Neural progenitor cell (in vitro differentiated cells): ENCODE measurements around the gene C4BPA. TPM values are rescaled to one million over a fixed set of nuclear protein-coding genes. Genes with fewer than 3 reads are reported as not detected.

ENCODE experiments used
- DNase-seq: peaks from one replicate; pipeline ENCODE4 v3.0.0-alpha.2; 2016; ENCODE audit warnings: low spot score
- H2AFZ ChIP-seq: fragments of 200-600 bp; sonication (generic); replicated peaks from 2 replicates; pipeline ENCODE4 v1.6.1; 2016; ENCODE audit warnings: antibody characterized with exemption
- H3F3A ChIP-seq: fragments of 200-600 bp; sonication (generic); 2 replicates; pipeline ENCODE4 v1.6.1; 2016; ENCODE audit warnings: antibody characterized with exemption, low read depth
- H3K27ac ChIP-seq: fragments of 200-600 bp; sonication (generic); 2 replicates; pipeline ENCODE4 v1.5.1; 2016; ENCODE audit warnings: mild to moderate bottlenecking
- H3K27me3 ChIP-seq: fragments of 200-600 bp; sonication (generic); 2 replicates; pipeline ENCODE4 v1.6.1; 2016; ENCODE audit warnings: mild to moderate bottlenecking, moderate library complexity
- H3K36me3 ChIP-seq: fragments of 200-600 bp; sonication (generic); 2 replicates; pipeline ENCODE4 v1.5.1; 2016
- H3K4me1 ChIP-seq: fragments of 200-600 bp; sonication (generic); 2 replicates; pipeline ENCODE4 v1.6.1; 2016; ENCODE audit warnings: mixed run types
- H3K4me2 ChIP-seq: fragments of 200-600 bp; sonication (generic); 2 replicates; pipeline ENCODE4 v1.6.1; 2016
- H3K4me3 ChIP-seq: fragments of 200-600 bp; sonication (generic); 2 replicates; pipeline ENCODE4 v1.5.1; 2016
- H3K79me2 ChIP-seq: fragments of 200-600 bp; sonication (generic); 2 replicates; pipeline ENCODE4 v1.6.1; 2016; ENCODE audit warnings: low read depth
- H3K9ac ChIP-seq: fragments of 200-600 bp; sonication (generic); 2 replicates; pipeline ENCODE4 v1.6.1; 2016
- H3K9me3 ChIP-seq: fragments of 200-600 bp; sonication (generic); 2 replicates; pipeline ENCODE4 v1.5.1; 2016; ENCODE audit warnings: low read depth
- H4K20me1 ChIP-seq: fragments of 200-600 bp; sonication (generic); 2 replicates; pipeline ENCODE4 v1.6.1; 2016; ENCODE audit warnings: low read depth
- H3K27ac Mint-ChIP-seq: 3 replicates; pipeline ENCODE4 v1.8.0; 2021; ENCODE audit warnings: mixed read lengths
- H3K27me3 Mint-ChIP-seq: 2 replicates; pipeline ENCODE4 v1.8.0; 2022; ENCODE audit warnings: low read depth, mild to moderate bottlenecking, inconsistent platforms, moderate library complexity, mixed read lengths; ENCODE audit not compliant: insufficient read depth
- H3K36me3 Mint-ChIP-seq: 3 replicates; pipeline ENCODE4 v1.8.0; 2021; ENCODE audit warnings: mixed read lengths
- H3K4me1 Mint-ChIP-seq: 3 replicates; pipeline ENCODE4 v1.8.0; 2021; ENCODE audit warnings: mixed read lengths
- H3K4me3 Mint-ChIP-seq: 3 replicates; pipeline ENCODE4 v1.8.0; 2021; ENCODE audit warnings: mild to moderate bottlenecking, moderate library complexity, mixed read lengths
- H3K9me3 Mint-ChIP-seq: 3 replicates; pipeline ENCODE4 v1.8.0; 2020; ENCODE audit warnings: mixed read lengths
- EZH2 ChIP-seq: fragments of 200-600 bp; sonication (generic); IDR thresholded peaks from 2 replicates; pipeline ENCODE4 v1.6.1; 2017; ENCODE audit warnings: antibody characterized with exemption, mild to moderate bottlenecking, moderate library complexity
- EZH2phosphoT487 ChIP-seq: fragments of 200-600 bp; sonication (generic); IDR thresholded peaks from 2 replicates; pipeline ENCODE4 v1.6.1; 2017; ENCODE audit warnings: antibody characterized with exemption
- total RNA-seq: library from RNA; depleted of rRNA; stranded (reverse); fragments of >200 nt; gene quantifications from 2 replicates; pipeline ENCODE4 v1.2.3, GENCODE V29; 2015; ENCODE audit warnings: low replicate concordance
- TF ChIP-seq, protein P1 (sequence below): fragments of 200-600 bp; sonication (generic); IDR thresholded peaks from 2 replicates; pipeline ENCODE4 v1.5.1; 2017; ENCODE audit warnings: antibody characterized with exemption, mild to moderate bottlenecking

The C4BPA gene
- total RNA-seq, 1 donor from 2014 or later = not detected

DNA sequence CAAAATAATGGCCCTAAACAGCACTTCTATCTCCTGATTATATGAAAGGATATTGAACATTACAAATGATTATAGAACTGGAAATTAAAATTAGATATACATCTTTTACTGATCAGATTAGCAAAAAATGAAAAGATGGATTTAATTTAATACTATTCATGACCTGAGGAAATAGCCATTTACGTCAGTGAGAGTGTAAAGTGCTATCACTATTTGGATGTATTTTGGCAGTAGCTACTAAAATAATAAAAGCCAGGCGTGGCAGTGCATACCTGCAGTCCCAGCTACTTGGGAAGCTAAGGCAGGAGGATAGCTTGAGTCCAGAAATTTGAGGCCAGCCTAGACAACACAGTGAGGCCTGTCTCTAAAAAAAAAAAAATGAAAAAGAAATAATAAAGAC is 10.1 kb upstream of the C4BPA start:
- H3K27ac Mint-ChIP-seq = no peak overlapping the region
- Histone ChIP-seq H3K36me3 (no peaks in the 10 kb centered on the region), H3K27me3 (no peaks in the 10 kb centered on the region), H4K20me1 (no peaks in the 10 kb centered on the region), H3K4me3 (no peak overlapping the region), H2AFZ (no peak overlapping the region), H3F3A (no peaks in the 10 kb centered on the region), H3K9me3 (no peaks in the 10 kb centered on the region), H3K4me1 (no peaks in the 10 kb centered on the region), H3K27ac (no peak overlapping the region), H3K4me2 (no peak overlapping the region), H3K9ac (no peak overlapping the region), H3K79me2 (no peaks in the 10 kb centered on the region)
- DNase-seq = no peak
- no peaks in the 10 kb centered on the region for H3K27me3 Mint-ChIP-seq
- TF ChIP-seq, protein P1, sequence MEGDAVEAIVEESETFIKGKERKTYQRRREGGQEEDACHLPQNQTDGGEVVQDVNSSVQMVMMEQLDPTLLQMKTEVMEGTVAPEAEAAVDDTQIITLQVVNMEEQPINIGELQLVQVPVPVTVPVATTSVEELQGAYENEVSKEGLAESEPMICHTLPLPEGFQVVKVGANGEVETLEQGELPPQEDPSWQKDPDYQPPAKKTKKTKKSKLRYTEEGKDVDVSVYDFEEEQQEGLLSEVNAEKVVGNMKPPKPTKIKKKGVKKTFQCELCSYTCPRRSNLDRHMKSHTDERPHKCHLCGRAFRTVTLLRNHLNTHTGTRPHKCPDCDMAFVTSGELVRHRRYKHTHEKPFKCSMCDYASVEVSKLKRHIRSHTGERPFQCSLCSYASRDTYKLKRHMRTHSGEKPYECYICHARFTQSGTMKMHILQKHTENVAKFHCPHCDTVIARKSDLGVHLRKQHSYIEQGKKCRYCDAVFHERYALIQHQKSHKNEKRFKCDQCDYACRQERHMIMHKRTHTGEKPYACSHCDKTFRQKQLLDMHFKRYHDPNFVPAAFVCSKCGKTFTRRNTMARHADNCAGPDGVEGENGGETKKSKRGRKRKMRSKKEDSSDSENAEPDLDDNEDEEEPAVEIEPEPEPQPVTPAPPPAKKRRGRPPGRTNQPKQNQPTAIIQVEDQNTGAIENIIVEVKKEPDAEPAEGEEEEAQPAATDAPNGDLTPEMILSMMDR = no peak
- TF ChIP-seq EZH2 (no peak), EZH2phosphoT487 (no peak)
- peaks cover 6% of the 10 kb centered on the region for H3K9me3 Mint-ChIP-seq
- H3K36me3 Mint-ChIP-seq = no peaks in the 10 kb centered on the region
- H3K4me1 Mint-ChIP-seq = no peaks in the 10 kb centered on the region
- H3K4me3 Mint-ChIP-seq = no peak overlapping the region

- H4K20me1 ChIP-seq = no peaks in the 10 kb centered on the region
- no peak for DNase-seq
- no peak overlapping the region for H3K27ac Mint-ChIP-seq
- H3K9me3 Mint-ChIP-seq = peaks cover 8% of the 10 kb centered on the region
- no peaks in the 10 kb centered on the region for H3K27me3 Mint-ChIP-seq
- H3K36me3 ChIP-seq = no peaks in the 10 kb centered on the region
- no peaks in the 10 kb centered on the region for H3K36me3 Mint-ChIP-seq
- H3K9me3 ChIP-seq = no peaks in the 10 kb centered on the region
- H3F3A ChIP-seq = no peaks in the 10 kb centered on the region
- TF ChIP-seq EZH2 (no peak), EZH2phosphoT487 (no peak)
- TF ChIP-seq, protein P1 = no peak
- no peak overlapping the region for H3K9ac ChIP-seq
- H3K27me3 ChIP-seq = no peaks in the 10 kb centered on the region
- H3K4me2 ChIP-seq = no peak overlapping the region
- no peak overlapping the region for H3K27ac ChIP-seq
- no peaks in the 10 kb centered on the region for H3K4me1 ChIP-seq
- H3K4me1 Mint-ChIP-seq = no peaks in the 10 kb centered on the region
- no peak overlapping the region for H3K4me3 Mint-ChIP-seq
- H3K79me2 ChIP-seq = no peaks in the 10 kb centered on the region
- H2AFZ ChIP-seq = no peak overlapping the region
- H3K4me3 ChIP-seq = no peak overlapping the region
Measured at GRCh38 chr1:207097871-207098324, 6.1 kb upstream of the C4BPA start.

DNA sequence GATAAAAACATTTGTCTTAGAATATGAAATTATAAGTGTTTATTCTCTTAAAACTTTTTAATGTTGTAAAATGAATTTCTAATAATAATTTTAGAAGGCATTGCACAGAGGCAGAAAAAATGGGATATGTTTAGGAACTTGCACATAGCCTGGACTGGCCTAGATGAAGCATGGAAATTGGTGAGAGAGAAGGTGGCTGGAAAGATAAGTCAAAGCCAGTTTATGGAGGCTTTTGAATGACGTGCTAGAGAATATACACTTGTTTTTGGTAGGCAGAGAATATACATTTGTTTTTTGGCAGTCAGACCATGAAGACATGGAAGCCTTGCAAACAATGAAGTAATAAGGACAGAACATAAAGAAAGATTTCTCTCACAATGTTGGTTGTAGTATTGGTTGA is 2.3 kb upstream of the C4BPA start:
- Histone ChIP-seq H3F3A (no peaks in the 10 kb centered on the region), H3K4me1 (no peaks in the 10 kb centered on the region), H2AFZ (no peak overlapping the region), H3K9ac (no peak overlapping the region), H3K79me2 (no peaks in the 10 kb centered on the region), H3K36me3 (no peaks in the 10 kb centered on the region), H4K20me1 (no peaks in the 10 kb centered on the region), H3K27me3 (no peaks in the 10 kb centered on the region), H3K27ac (no peak overlapping the region), H3K4me3 (no peak overlapping the region), H3K9me3 (no peaks in the 10 kb centered on the region), H3K4me2 (no peak overlapping the region)
- H3K27ac Mint-ChIP-seq = no peak overlapping the region
- no peaks in the 10 kb centered on the region for H3K4me1 Mint-ChIP-seq
- no peaks in the 10 kb centered on the region for H3K27me3 Mint-ChIP-seq
- no peaks in the 10 kb centered on the region for H3K36me3 Mint-ChIP-seq
- no peak for DNase-seq
- H3K9me3 Mint-ChIP-seq = peaks cover 6% of the 10 kb centered on the region
- no peak overlapping the region for H3K4me3 Mint-ChIP-seq
- TF ChIP-seq EZH2phosphoT487 = no peak
- TF ChIP-seq EZH2 = no peak
- TF ChIP-seq, protein P1 = no peak
